Measurements from ENCODE around the gene SSH2.

SSH2 gene

GRCh38 chr17:29624586-29624985, 305.4 kb downstream of the SSH2 start:
- Mint-ChIP-seq H3K27ac (peak overlapping the region; percentile 92), H3K36me3 (ENCODE audit: low read depth) (peaks cover 2% of the 10 kb centered on the region), H3K4me1 (peaks cover 70% of the 10 kb centered on the region), H3K4me3 (peak overlapping the region; percentile 79), H3K9me3 (no peaks in the 10 kb centered on the region), H3K27me3 (no peaks in the 10 kb centered on the region)
- ATAC-seq, result peak; percentile 33
- no peak for DNase-seq

DNA sequence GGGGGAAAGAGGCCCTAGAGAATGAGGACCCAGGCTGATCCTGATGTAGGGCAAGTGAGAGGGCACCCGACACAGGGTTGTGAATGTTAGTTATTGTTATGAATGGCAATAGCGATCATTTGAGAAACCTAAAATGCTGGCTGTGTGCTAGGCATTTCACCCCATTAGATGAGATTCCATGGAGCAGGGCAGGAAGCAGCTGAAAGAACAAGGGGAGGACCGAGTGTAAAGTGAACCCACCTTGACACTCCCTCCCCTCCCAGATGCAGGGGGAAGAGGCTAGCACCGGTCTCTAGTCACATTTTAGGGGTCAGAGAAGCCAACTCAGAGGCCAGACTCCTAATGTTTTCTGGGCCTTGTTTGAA, 306.8 kb downstream of the SSH2 start:
- Mint-ChIP-seq H3K27ac (peak overlapping the region; percentile 92), H3K36me3 (ENCODE audit: low read depth) (no peaks in the 10 kb centered on the region), H3K27me3 (no peaks in the 10 kb centered on the region), H3K9me3 (no peaks in the 10 kb centered on the region), H3K4me1 (peaks cover 58% of the 10 kb centered on the region), H3K4me3 (peak overlapping the region; percentile 79)
- no peak for ATAC-seq
- DNase-seq, result no peak

- Mint-ChIP-seq H3K27me3 (no peaks in the 10 kb centered on the region), H3K9me3 (no peaks in the 10 kb centered on the region), H3K27ac (peak within 1 kb of the TSS; percentile 92), H3K4me3 (peak within 1 kb of the TSS; percentile 79), H3K36me3 (ENCODE audit: low read depth) (no peaks in the 10 kb centered on the region), H3K4me1 (peaks cover 54% of the 10 kb centered on the region)
- DNase-seq, result peak; percentile 78
- peak; percentile 16 for ATAC-seq
These were observed 307.4 kb downstream of the SSH2 start, which contains the start of gene CORO6 for GRCh38 chr17:29622337-29623282. CORO6 (minus strand) TSS chr17:29622912; CDS start chr17:29621421, 1,491 bp downstream.

DNA sequence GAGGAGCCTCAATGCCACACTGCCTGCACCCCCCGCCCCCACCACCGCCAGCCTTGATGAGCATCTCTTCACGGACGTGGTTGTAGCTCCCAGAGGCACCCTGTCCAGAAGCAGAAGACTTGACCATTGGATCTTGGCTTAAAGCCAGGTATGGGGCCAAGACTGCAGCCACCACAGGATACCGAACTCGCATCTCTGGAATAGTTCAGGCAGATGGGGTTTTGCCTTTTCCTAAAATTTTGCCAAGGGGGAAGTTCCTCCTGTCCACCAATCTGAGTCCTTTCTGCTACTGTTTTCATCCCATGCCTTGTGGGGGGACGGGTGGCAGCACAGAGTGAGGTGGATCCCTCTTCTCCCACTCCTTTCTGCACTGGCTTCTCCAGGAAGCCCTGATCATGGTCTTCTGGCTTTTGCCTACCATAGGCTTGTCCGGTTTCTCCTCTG, 308.3 kb downstream of the SSH2 start:
- ATAC-seq (no peak), DNase-seq (no peak)
- H3K4me1 Mint-ChIP-seq, result peaks cover 59% of the 10 kb centered on the region
- no peaks in the 10 kb centered on the region for H3K36me3 Mint-ChIP-seq (ENCODE audit: low read depth)
- H3K27ac Mint-ChIP-seq, result no peak overlapping the region
- peak overlapping the region; percentile 79 for H3K4me3 Mint-ChIP-seq
- no peaks in the 10 kb centered on the region for H3K27me3 Mint-ChIP-seq
- H3K9me3 Mint-ChIP-seq, result no peaks in the 10 kb centered on the region

GRCh38 chr17:29620779-29621500, 309.1 kb downstream of the SSH2 start:
- H3K27me3 Mint-ChIP-seq, result no peaks in the 10 kb centered on the region
- no peaks in the 10 kb centered on the region for H3K9me3 Mint-ChIP-seq
- H3K27ac Mint-ChIP-seq, result peak overlapping the region; percentile 2
- ATAC-seq (no peak), DNase-seq (no peak)
- H3K36me3 Mint-ChIP-seq (ENCODE audit: low read depth), result no peaks in the 10 kb centered on the region
- H3K4me1 Mint-ChIP-seq, result peaks cover 63% of the 10 kb centered on the region
- peak overlapping the region; percentile 79 for H3K4me3 Mint-ChIP-seq

DNA sequence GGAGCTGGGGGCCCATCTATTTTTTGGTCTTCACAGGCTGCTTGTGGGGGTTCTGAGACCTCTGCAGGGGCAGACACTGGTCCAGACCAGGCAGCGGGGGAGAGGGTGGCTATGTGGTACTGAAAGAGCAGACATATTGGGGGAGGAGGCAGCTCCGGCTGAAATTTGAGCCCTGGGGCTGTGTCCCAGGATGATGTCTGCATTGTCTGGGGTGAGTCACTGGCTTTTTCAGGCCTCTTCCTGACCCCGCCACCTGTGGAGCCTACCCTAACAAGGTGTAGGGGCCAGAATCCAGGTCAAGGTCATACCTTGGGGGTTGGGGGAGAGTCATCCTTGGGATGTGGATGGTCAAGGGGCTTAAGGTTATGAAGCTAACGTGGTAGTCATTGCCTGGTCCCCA, 309.8 kb downstream of the SSH2 start:
- H3K4me3 Mint-ChIP-seq, result no peak overlapping the region
- H3K27me3 Mint-ChIP-seq, result no peaks in the 10 kb centered on the region
- H3K27ac Mint-ChIP-seq, result no peak overlapping the region
- peaks cover 62% of the 10 kb centered on the region for H3K4me1 Mint-ChIP-seq
- DNase-seq (no peak), ATAC-seq (no peak)
- H3K36me3 Mint-ChIP-seq (ENCODE audit: low read depth), result no peaks in the 10 kb centered on the region
- H3K9me3 Mint-ChIP-seq, result no peaks in the 10 kb centered on the region

GRCh38 chr17:29619251-29619650, 310.8 kb downstream of the SSH2 start:
- H3K27me3 Mint-ChIP-seq, result no peaks in the 10 kb centered on the region
- no peak overlapping the region for H3K27ac Mint-ChIP-seq
- peaks cover 62% of the 10 kb centered on the region for H3K4me1 Mint-ChIP-seq
- no peaks in the 10 kb centered on the region for H3K36me3 Mint-ChIP-seq (ENCODE audit: low read depth)
- no peaks in the 10 kb centered on the region for H3K9me3 Mint-ChIP-seq
- ATAC-seq, result no peak
- DNase-seq, result no peak
- no peak overlapping the region for H3K4me3 Mint-ChIP-seq

DNA sequence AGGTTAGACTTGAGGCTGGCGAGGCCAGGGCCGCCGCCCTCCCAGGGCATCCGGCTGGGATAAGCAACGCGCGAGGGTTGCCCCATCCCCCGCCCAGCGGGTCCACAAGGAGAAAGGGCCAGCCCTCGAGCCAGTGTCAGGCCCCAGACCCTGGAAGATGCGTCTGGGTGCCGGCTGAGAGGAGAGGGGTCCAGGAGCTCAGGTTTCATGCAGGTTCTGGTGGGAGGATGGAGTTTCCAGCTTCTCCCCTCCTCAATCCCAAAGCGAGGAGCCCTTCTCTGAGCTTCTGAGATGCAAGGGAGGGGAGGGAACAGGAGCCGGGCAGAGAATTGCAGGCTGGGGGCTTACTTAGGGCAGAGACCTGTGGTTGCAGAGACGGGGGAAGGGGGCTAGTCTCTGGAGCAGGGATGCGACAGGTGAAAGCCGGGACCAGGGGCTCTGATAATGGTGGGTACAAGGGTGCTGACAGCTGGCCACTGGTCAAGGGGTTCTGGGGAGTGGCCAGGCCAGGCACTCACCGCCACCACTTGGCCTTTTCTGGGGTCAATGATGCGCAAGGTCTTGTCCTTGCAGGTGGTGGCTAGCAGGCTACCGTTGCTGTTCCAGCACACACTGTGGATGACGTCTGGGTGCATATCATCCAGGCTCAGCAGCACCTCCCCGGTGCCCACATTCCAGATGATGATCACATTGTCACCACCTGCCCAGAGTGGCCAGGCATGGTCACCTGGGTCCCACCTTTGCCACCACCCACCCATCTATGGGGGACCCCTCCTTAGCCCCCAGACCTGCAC, 311.6 kb downstream of the SSH2 start:
- no peaks in the 10 kb centered on the region for H3K36me3 Mint-ChIP-seq (ENCODE audit: low read depth)
- H3K9me3 Mint-ChIP-seq, result no peaks in the 10 kb centered on the region
- H3K4me1 Mint-ChIP-seq, result peaks cover 61% of the 10 kb centered on the region
- no peak overlapping the region for H3K27ac Mint-ChIP-seq
- peak overlapping the region; percentile 14 for H3K4me3 Mint-ChIP-seq
- ATAC-seq (no peak), DNase-seq (no peak)
- H3K27me3 Mint-ChIP-seq, result no peaks in the 10 kb centered on the region

DNA sequence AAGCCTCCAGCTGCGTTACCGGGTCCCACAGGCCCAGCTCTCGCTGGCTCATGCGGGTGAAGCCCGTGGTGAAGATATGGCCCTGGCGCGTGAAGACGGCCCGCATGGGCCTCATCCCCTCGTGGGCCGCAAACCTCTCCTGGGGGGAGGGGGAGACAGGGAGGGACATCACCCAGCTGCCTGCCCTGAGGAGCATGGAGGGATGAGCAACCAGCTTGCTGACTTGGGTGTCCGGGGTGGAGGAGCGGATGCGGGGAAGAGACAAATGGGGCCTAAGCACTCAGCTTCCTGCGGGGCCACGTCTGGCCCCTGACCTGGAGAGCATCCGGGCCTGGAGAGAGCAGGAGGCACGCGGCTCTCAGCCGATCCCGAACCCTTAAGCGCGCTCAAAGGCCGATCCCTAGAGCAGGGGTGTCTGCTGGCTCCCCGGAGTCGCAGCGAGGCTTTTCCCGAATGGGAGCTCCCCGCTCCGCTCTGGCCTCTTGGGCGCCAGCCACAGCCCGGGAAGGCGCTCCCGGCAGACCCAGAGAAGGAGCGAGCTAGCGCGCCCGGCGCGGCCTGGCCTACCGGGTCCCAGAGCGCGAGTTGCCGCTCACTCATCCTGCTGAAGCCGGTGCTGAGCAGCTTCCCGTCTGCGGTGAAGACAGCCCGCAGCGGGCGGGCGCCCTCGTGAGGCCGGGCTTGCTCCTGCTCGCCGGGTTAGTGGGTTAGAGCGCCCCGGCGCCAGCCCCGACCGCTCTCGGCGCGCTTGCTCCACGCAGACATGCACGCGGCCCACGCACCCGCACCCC, 312.4 kb downstream of the SSH2 start:
- H3K27me3 Mint-ChIP-seq, result no peaks in the 10 kb centered on the region
- H3K4me3 Mint-ChIP-seq, result peak overlapping the region; percentile 80
- no peaks in the 10 kb centered on the region for H3K9me3 Mint-ChIP-seq
- peaks cover 55% of the 10 kb centered on the region for H3K4me1 Mint-ChIP-seq
- DNase-seq, result peak; percentile 89
- peak; percentile 45 for ATAC-seq
- no peaks in the 10 kb centered on the region for H3K36me3 Mint-ChIP-seq (ENCODE audit: low read depth)
- H3K27ac Mint-ChIP-seq, result peak overlapping the region; percentile 83

- H3K4me1 Mint-ChIP-seq, result peaks cover 53% of the 10 kb centered on the region
- H3K9me3 Mint-ChIP-seq, result no peaks in the 10 kb centered on the region
- H3K36me3 Mint-ChIP-seq (ENCODE audit: low read depth), result no peaks in the 10 kb centered on the region
- peak overlapping the region; percentile 80 for H3K4me3 Mint-ChIP-seq
- peak; percentile 67 for ATAC-seq
- H3K27me3 Mint-ChIP-seq, result no peaks in the 10 kb centered on the region
- DNase-seq, result peak; percentile 95
- peak overlapping the region; percentile 83 for H3K27ac Mint-ChIP-seq
These were observed 312.9 kb downstream of the SSH2 start for GRCh38 chr17:29617125-29617480.

GRCh38 chr17:29616300-29617048, 313.6 kb downstream of the SSH2 start:
- Mint-ChIP-seq H3K4me1 (peaks cover 49% of the 10 kb centered on the region), H3K27ac (peak overlapping the region; percentile 83), H3K36me3 (ENCODE audit: low read depth) (no peaks in the 10 kb centered on the region), H3K27me3 (no peaks in the 10 kb centered on the region), H3K9me3 (no peaks in the 10 kb centered on the region), H3K4me3 (peak overlapping the region; percentile 80)
- no peak for DNase-seq
- ATAC-seq, result no peak

GRCh38 chr17:29615492-29616299, 314.3 kb downstream of the SSH2 start:
- Mint-ChIP-seq H3K27ac (peak overlapping the region; percentile 68), H3K27me3 (no peaks in the 10 kb centered on the region), H3K36me3 (ENCODE audit: low read depth) (no peaks in the 10 kb centered on the region), H3K9me3 (no peaks in the 10 kb centered on the region), H3K4me3 (peak overlapping the region; percentile 80), H3K4me1 (peaks cover 45% of the 10 kb centered on the region)
- ATAC-seq (peak; percentile 50), DNase-seq (peak; percentile 84)

- DNase-seq, result peak; percentile 67
- H3K27ac Mint-ChIP-seq, result peak overlapping the region; percentile 68
- H3K36me3 Mint-ChIP-seq (ENCODE audit: low read depth), result no peaks in the 10 kb centered on the region
- H3K9me3 Mint-ChIP-seq, result no peaks in the 10 kb centered on the region
- H3K4me3 Mint-ChIP-seq, result peak overlapping the region; percentile 80
- ATAC-seq, result peak; percentile 33
- H3K27me3 Mint-ChIP-seq, result no peaks in the 10 kb centered on the region
- peaks cover 43% of the 10 kb centered on the region for H3K4me1 Mint-ChIP-seq
These were observed 315.0 kb downstream of the SSH2 start for GRCh38 chr17:29615048-29615385.
